Hematopoietic multipotent progenitor cell treated with erythropoietin and hydrocortisone succinate and interleukin-3 and kit ligand, for 17 days (in vitro differentiated cells): ENCODE results near the gene ZBTB46.
A peak's percentile ranks its signal among the peaks of the same experiment; 100 is the strongest.
"Not testable (repeated sequence)": the region's sequence is repeated elsewhere in the genome, so short reads cannot be mapped to it uniquely, and the experiment has no call there.

Source experiments
- DNase-seq: peaks from one replicate; pipeline ENCODE4 v3.0.0-alpha.2; 2015; ENCODE audit warnings: low spot score

The ZBTB46 gene

DNA sequence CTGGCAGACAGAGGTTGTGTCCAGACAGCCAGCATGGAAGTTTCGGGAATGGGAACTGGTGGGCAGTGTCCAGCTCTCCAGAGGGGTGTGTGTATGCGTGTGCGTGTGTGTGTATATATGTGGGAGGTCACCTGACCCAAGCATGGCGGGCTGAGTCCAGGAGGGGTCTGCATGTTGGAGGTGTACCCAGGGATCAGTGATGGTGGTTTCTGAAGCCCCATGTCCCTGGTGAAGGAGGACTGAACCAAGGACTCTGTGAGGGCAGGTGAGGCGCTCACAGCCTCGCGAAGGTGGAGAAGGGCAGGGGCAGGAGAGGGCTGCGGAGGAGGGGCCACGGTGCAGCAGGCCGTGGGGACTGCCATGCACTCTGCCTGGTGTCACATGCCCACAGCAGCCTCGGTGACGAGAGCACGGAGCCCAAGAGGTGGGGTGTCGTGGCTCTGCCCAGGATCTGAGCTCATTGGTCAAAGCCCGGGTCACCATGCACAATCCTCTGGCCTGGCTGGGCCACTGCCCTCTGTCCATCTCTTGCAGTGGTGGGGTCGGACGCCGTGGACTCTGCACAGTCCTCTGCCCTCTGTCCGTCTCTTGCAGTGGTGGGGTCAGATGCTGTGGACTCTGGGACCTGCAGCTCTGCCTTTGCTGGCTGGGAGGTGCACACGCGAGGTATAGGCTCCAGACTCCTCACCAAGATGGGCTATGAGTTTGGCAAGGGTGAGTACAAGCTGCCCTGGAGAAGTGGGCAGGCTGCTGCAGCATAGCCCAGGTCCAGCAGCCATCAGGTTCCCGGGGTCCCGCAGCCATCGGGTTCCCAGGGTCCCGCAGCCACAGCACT lies 96.7 kb downstream of the ZBTB46 start:
- DNase-seq, result no peak

DNA sequence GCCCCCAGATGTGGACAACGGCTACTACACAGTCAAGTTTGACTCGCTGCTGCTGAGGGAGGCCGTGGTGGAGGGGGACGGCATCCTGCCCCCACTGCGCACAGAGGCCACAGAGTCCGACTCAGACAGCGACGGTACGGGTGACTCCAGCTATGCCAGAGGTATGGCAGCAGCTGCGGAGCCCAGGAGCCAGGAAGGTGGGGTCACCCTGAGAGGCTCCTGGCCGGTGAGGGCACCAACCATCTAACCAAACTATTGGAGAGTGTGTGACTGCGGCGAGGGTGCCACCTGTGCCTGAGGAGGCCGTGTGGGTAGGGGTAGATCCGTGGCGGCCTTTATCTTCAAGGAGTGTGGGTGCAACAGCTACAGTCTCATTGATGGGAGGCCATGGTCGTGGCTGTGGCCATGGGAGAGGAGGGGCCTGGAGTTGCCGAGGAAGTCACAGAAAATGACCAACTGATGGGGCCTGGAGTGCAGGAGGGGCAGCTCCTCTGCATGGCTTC lies 97.4 kb downstream of the ZBTB46 start:
- DNase-seq, result no peak

DNA sequence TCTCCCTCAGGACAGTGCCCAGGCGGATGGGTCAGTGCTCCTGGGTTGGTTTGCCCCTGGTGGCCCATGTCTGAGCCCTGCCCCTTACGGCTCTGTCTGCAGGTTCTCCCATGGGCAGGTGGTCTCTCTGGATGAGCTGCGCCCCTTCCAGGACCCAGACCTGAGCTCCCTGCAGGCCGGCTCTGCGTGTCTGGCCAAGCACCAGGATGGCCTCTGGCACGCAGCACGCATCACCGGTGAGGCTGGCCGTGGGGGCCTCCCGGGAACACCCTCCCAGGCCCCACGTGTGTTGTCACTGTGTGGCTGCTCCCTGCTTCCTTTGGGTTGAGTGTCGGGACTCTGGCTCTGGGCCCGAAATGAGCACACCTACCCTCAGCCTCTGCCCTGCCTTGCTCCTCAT lies 97.9 kb downstream of the ZBTB46 start:
- DNase-seq, result no peak

DNA sequence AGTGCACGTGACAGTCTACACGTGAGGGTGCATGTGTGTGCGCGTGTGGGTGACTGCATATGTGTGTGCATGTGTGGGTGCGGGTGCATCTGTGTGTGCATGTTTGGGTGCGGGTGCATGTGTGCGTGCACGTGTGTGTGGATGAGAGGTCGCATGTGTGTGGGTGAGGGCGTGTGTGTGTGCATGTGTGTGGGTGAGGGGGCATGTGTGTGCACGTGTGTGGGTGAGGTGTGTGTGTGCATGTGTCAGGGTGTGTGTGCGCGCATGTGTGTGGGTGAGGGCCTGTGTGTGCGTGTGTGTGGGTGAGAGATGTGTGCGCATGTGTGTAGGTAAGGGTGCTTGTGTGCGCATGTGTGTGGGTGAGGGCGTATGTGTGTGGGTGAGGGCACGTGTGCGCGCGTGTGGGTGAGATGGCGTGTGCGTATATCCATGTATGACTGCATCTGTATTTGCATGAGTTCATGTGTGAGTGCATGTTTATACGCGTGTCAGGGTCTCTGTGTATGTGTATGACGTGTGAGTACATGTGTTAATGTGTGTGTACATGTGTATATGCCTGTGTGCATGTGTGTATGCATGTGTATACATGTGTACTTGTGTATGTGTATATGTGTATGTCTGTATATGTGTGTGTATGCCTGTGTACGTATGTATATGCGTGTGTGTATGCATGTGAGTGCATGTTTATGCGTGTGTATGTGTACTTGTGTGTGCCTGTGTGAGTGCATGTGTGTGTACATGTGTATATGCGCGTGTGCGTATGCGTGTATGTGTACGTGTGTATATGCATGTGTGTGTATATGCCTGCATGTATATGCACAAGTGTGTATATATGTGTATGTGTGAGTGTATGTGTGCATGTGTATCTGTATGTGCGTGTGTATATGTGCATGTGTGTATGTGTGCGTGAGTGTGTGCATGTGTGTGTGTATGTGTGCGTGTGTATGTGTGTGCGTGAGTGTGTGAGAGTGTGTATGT lies 98.7 kb downstream of the ZBTB46 start:
- no peak for DNase-seq

DNA sequence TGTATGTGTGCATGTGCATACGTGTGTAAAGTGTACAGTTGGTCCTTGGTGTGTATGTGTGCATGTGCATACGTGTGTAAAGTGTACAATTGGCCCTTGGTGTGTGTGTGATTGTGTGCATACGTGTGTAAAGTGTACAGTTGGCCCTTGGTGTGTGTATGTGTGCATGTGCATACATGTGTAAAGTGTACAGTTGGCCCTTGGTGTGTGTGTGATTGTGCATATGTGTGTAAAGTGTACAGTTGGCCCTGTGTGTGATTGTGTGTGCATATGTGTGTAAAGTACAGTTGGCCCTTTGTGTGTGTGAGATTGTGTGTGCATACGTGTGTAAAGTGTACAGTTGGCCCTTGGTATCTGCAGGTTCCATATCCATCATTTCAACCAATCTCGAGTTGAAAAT lies 99.7 kb downstream of the ZBTB46 start:
- DNase-seq, result no peak

DNA sequence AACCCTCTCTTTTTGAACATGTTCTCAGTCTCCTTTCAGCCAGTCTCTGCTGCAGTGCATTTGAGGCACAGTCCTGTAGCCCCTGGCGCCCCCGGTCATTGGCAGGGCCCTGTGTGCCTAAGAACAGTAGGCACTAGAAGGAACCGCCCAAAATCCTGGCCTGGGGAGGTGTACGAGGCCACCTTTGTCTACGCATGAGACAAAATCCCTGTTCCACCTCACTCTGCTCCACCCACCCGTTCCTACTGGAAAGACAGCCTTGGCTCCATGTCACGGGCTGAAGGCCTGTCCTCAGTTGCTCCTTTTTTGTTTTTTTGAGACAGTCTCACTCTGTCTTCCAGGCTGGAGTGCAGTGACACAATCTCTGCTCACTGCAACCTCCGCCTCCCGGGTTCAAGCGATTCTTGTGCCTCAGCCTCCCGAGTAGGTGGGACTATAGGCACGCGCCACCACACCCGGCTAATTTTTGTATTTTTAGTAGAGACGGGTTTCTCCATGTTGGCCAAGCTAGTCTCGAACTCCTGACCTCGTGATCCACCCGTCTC lies 100.8 kb downstream of the ZBTB46 start:
- not testable (repeated sequence) for DNase-seq

DNA sequence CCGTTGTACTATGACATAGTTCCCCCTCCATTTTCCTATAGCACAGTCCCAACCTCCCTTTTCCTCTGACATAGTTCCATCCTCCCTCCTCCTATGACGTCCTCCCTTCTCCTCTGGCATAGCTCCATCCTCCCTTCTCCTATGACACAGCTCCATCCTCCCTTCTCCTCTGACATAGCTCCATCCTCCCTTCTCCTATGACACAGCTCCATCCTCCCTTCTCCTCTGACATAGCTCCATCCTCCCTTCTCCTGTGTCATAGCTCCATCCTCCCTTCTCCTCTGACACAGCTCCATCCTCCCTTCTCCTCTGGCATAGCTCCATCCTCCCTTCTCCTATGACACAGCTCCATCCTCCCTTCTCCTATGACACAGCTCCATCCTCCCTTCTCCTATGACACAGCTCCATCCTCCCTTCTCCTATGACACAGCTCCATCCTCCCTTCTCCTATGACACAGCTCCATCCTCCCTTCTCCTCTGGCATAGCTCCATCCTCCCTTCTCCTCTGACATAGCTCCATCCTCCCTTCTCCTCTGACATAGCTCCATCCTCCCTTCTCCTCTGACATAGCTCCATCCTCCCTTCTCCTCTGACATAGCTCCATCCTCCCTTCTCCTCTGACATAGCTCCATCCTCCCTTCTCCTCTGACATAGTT lies 108.0 kb downstream of the ZBTB46 start:
- DNase-seq, result not testable (repeated sequence)

DNA sequence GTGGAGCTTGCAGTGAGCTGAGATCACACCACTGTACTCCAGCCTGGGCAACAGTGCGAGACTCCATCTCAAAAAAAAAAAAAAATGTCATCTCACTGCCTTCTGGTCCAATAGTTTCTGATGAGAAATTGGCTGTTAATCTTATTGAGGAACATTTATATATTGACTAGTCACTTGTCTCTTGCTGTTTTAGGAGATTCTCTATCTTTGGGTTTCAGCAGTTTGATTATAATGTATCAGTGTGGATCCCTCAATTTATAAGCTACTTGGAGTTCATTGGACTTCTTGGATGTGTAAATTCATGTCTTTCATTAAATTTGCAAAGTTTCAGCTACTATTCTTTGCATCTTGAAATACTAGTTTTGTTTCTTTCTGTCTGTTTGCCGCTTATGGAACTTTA lies 112.1 kb downstream of the ZBTB46 start:
- DNase-seq, result no peak

DNA sequence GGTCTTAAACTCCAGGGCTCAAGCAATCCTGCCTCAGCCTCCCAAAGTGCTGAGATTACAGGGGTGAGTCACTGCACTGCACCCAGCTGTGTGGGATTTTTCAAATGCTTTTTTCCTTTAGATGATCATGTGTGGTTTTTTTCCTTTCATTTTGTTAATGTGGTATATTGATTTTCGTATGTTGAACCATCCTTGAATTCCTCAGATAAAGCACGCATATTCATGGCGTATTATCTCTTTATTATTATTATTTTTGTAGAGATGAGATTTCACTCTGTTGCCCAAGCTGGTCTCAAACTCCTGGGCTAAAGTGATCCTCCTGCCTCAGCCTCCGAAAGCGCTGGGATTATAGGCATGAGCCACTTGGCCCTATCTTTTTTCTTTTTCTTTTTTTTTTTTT lies 116.2 kb downstream of the ZBTB46 start:
- no peak for DNase-seq

DNA sequence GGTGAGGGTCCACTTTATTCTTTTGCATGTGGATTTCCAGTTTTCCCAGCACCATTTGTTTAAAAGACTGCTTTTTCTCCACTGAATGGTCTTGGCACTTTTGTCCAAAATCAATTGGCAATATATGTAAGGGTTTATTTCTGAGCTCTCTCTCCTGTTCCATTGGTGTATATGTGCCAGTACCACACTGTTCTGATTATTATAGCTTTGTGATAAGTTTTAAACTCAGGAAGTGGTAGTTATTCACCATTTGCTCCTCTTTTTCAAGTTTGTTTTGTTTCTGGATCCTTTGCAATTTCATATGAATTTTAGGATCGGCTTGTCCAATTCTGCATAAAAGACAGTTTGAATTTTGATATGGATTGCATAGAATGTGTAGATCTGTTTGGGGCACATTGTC lies 118.9 kb downstream of the ZBTB46 start:
- no peak for DNase-seq

DNA sequence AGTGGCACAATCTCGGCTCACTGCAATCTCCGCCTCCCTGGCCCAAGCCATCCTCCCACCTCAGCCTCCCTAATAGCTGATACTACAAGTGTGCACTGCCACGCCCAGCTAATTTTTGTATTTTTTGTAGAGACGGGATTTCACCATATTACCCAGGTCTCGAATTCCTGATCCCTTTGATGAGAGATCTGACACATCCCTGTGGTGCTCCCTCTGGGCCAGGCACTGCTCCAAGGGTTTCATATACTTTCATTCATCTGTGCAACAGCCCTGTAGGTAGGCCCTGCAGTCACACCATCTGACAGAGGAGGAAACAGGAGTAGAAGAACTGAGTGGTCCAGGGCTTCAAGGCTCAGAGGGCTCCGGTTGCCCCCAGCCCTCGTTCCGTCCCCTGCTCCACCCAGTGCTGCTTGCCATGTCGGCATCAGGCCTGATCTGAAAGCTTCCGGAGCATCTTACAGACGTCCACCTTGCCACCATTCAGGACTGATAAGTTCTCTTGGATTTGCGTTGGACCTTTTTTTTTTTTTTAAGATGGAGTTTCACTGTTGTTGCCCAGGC lies 119.9 kb downstream of the ZBTB46 start:
- DNase-seq, result no peak

DNA sequence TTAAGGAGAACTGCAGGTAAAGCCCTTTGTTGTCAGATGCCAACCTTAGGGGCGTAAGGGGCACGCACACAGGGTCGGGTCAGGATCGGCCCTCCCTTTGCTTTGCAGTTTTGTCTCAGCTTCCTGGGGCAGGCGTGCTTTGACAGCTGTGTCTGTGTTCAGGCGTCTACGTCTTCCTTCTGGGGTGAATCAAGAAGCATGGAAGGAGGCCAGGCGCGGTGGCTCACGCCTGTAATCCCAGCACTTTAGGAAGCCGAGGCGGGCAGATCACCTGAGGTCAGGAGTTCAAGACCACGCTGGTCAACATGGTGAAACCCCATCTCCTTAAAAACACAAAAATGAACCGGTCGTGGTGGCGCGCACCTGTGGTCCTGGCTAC lies 121.9 kb downstream of the ZBTB46 start:
- DNase-seq, result no peak

DNA sequence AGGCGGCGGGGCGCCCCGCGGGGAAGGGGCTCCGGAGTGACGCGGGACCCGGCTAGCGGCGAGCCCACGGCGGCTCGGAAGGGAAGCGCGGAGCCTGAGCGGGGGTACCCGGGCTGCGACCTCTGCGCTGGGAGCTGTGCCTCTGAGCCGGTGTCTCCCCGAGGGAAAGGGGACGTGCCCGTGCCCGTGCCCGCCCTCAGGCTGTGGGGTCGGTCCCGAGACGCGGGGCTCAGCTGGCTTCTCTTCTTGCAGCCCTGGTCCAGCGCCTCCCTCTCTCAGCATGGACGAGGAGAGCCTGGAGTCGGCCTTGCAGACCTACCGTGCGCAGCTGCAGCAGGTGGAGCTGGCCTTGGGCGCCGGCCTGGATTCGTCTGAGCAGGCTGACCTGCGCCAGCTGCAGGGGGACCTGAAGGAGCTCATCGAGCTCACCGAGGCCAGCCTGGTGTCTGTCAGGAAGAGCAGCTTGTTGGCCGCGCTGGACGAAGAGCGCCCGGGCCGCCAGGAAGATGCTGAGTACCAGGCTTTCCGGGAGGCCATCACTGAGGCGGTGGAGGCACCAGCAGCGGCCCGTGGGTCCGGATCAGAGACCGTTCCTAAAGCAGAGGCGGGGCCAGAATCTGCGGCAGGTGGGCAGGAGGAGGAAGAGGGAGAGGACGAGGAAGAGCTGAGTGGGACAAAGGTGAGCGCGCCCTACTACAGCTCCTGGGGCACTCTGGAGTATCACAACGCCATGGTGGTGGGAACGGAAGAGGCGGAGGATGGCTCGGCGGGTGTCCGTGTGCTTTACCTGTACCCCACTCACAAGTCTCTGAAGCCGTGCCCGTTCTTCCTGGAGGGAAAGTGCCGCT lies 122.5 kb downstream of the ZBTB46 start:
- DNase-seq, result no peak

DNA sequence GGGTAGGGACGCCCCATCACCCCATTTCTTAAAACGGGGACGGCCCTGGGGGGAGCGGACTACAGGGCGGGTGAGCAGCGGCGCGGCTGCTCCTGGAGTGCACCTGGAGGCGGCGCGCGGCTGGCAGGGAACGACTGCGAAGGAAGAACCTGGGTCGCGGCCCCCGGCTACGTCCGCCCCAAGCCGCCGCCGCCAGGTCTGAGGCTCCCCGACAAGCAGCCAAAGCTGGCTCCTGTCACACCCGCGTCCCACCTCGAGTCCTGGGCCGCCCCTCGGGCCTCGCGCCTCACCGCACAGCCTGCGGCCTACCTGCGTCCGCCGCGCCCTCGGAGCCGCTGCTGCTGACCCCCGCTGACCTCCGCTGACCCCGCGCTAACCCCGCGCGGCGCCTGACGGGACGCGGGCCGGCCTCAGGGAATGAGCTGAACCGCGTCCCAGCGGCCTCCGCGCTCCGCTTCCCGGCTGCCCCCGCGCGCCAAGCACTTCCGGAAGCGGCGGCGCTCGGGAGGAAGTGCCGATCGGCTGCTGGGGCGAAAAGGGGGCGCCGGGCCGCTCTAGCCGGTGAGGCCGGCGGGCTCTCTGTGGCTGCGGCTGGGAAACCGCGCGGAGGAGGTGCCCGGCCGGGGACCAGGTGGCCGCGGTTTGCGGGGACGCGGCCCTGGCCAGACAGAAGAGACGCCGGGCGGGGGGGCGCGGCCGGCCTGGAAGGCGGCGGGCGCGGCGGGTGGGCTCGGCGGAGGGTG lies 123.3 kb downstream of the ZBTB46 start, which contains the start of the genes ARFRP1 and ZGPAT:
Gene ARFRP1, minus strand, starts transcription at position 419 of the 743 bp plus-strand sequence. CDS start 885 bp downstream, outside the sequence.
Gene ZGPAT, plus strand, starts transcription at position 482 of the 743 bp plus-strand sequence. CDS start 542 bp downstream, outside the sequence.
- peak; percentile 84 for DNase-seq

DNA sequence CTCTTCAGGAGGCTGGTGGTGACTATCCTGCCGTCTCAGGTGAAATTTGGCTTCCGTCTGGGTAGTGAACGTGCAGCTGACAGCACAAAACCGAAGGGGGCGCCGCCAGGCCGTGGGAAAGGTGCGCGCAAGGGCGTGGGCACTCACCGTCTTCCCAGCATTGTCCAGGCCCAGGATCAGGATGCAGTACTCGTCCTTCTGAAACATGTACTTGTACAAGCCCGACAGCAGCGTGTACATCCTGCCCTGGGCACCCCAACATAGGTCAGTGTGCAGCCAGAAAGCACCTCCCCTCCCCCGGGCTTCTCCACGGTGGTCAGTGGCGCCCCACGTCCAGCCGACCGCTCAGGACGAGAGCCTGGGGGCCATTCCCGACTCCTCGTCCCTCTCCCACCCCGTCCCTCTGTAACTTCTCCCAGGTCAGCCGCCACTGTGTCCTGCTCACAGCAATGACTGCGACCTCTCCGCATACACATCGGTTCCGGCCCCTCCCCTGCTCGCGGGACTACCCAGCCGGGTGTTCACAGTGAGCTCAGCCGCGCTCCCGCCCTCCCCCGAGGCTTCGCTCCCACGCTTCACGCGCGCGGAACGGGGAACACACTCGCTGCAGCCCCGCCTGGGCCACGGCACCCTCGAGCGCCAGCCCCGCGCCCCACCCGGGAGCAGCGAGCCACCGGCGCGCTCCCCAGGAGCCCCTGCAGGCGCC lies 124.1 kb downstream of the ZBTB46 start:
- peak; percentile 26 for DNase-seq

DNA sequence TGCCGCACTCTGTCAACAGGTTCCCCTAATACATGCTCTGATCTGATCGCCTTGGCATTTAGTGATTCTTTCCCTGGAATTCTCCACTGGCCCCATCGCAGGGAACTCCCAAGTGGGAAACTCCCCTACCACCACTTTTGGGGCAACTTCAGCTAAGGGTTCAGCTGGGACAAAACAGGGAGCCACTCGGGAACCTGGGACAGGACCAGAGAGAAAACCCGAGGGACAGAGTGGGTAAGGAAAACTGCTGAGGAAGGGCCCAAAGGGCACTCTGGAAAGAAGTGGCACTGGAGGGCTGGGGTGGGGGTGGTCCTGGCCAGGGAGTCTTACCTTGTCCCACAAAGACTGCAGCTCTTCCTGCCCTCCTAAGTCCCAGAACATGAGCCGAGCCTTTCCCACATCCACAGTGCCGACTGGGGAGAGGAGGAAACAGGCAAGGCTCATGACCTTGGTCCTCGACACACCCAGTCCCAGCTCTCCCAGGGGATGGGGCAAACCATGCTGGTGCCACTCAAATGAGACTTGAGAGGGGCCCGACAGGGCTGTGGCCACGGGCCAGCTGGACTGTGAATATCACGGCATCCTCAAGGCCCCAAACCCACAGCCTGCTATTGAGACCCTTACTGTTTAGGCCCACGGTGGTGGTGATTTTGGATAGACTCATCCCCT lies 124.9 kb downstream of the ZBTB46 start:
- no peak for DNase-seq

DNA sequence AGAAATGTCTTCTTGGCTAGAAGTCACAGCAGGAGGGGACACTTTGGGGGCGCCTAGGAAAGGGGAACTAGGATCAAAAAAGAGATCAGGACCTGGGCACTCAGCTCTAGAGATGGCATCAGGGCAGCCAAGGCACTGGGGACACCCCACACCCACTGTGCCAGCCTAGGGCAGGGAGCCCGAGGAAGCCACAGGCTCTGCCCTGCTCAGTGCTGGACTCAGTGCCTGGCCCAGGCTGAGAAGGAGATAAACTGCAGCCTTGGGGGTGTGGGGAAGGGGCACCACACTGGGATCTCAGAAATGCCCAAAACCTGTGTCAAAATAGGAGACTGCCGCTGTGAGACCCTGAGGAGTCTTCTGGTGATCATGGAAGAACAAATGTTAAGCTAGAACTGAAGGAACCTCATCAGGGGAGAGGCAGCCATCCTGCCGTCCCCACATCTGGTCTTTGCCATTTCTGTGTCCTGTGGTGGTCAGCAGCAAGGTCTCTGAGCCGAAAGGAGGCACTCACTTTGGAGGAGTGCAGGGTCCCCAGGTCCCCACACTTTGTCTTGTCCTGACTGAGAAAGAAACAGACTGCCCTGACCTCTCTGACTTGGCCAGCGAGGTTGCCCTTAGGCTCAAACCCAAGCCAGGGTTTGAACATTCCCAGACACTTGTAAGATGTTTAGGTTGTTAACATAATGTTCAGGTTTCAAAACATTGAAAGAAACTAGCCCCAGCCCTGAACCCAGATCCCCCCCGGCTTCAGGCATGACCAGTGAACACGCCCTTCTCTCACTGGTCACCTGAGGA lies 125.6 kb downstream of the ZBTB46 start:
- DNase-seq, result no peak

DNA sequence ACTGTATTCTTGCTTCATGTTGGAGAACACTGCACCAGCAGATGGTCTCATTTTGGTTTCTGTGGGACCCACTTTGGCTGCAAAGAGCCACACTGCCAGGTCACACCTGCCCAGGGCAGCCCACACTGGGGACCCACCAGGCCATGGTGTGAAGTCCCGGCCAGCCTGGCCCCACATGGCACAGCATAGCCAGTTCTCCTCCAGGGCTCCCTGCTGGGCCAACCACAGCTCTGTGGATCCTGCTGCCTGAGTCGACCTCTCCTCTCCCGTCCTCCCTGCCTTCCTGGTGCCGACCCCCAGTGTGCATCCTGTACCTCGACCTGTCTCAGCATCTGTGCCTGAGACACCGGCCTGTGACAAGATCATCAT lies 126.3 kb downstream of the ZBTB46 start:
- DNase-seq, result no peak
